ENCODE results near the gene TBC1D13.

Gene TBC1D13

DNA sequence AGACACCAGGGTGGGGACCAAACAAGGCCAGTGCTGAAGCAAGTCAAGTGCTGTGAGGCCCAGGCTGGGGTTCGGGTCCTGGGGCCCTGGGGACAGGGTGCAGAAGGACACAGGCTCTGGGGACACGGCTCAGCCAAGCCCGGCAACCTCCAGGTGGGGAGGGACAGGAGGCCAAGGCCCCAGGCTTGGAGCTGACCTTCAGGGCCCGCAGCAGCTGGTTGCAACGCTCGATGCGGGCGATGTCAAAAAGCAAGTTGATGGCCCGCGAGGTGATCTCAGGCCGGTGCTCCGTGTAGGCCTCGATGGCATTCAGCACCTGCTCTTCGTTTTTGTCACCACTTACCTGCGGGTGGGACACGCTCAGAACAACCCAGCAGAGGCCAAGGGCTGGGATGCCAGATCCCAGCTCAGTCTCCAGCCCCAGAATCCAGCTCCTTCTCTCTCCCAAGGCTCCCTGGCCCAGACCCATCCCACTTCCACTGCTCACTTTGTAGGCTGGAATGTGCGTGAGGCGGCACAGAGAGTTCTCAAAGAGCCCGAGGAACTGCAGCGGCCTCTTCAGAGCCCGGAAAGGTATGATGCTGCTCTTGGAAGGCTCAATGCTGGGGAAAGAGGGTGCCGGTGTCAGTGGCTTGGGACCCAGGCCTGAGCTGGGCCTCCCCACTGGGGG, 36.0 kb upstream of the TBC1D13 start:
- H3K14ac ChIP-seq (ENCODE audit: low read length in 2 of 2): no peak overlapping the region
- H2BK5ac ChIP-seq (ENCODE audit: low read depth, low read length, poor library complexity, severe bottlenecking): no peak overlapping the region
- H4K91ac ChIP-seq (ENCODE audit: low read length): no peak overlapping the region
- no peak overlapping the region for H3K23ac ChIP-seq (ENCODE audit: low read length in 2 of 2)
- H3K27me3 ChIP-seq (ENCODE audit: control insufficient read depth in 1 of 2, insufficient read depth in 1 of 2, low read length in 2 of 2): no peaks in the 10 kb centered on the region
- H4K8ac ChIP-seq (ENCODE audit: low read length): no peak overlapping the region
- H3K9ac ChIP-seq (ENCODE audit: low read length): no peak overlapping the region
- peaks cover 12% of the 10 kb centered on the region for H3K79me1 ChIP-seq (replicated peaks; ENCODE audit: low read length, poor library complexity, severe bottlenecking)
- H3K18ac ChIP-seq (ENCODE audit: low read depth in 1 of 2, low read length in 2 of 2): no peak overlapping the region
- 96% methylated on average over 22 of the region's 22 CpGs for WGBS
- no peak overlapping the region for H3K4me3 ChIP-seq (ENCODE audit: insufficient read depth in 1 of 2, low read depth in 1 of 2, low read length in 2 of 2)
- H3K4me2 ChIP-seq (ENCODE audit: low read length, poor library complexity, severe bottlenecking): no peak overlapping the region
- no peak overlapping the region for H2BK12ac ChIP-seq (ENCODE audit: low read length in 2 of 2)
- H3K4ac ChIP-seq (ENCODE audit: low read depth in 1 of 2, low read length in 2 of 2): no peak overlapping the region
- H2BK120ac ChIP-seq (ENCODE audit: low read depth, low read length): no peak overlapping the region
- no peak overlapping the region for H2AFZ ChIP-seq (ENCODE audit: low read depth, low read length)
- H2BK15ac ChIP-seq (ENCODE audit: low read depth, poor library complexity, severe bottlenecking): no peak overlapping the region
- no peak for DNase-seq
- no peaks in the 10 kb centered on the region for H3K9me3 ChIP-seq (ENCODE audit: control insufficient read depth, low read length)
- H2AK5ac ChIP-seq (ENCODE audit: low read length, severe bottlenecking): no peak overlapping the region
- H3K36me3 ChIP-seq (ENCODE audit: control insufficient read depth in 1 of 2, insufficient read depth in 2 of 2, low read depth in 1 of 2, low read length in 2 of 2): peaks cover 49 to 58% of the 10 kb centered on the region in 2 experiments
- no peak overlapping the region for H3K27ac ChIP-seq (ENCODE audit: low read length, poor library complexity, severe bottlenecking)
- H3K4me1 ChIP-seq (ENCODE audit: control insufficient read depth, insufficient read depth, low read depth, low read length): no peaks in the 10 kb centered on the region

DNA sequence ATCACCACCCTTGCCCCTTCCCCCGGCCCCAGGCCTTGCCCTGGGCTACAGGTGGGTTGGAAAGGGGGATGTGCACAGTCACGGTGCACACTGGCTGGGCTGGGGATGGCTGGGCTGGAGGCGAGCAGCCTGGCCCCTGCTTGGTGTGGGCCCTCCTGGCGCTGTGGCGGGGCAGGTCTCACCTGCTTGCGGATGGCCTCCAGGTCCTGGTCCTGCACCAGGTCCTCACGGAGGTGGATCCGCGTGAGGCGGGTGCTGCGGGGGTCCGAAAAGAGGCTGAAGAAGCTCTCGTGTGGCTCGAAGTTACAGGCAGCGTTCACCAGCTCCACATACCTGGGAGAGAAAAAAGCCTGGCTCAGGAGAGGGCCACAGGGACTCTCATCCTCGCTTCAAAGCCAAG, 33.4 kb upstream of the TBC1D13 start:
- no peak overlapping the region for H4K91ac ChIP-seq (ENCODE audit: low read length)
- H4K8ac ChIP-seq (ENCODE audit: low read length): no peak overlapping the region
- no peak for DNase-seq
- peaks cover 15% of the 10 kb centered on the region for H3K79me1 ChIP-seq (replicated peaks; ENCODE audit: low read length, poor library complexity, severe bottlenecking)
- no peak overlapping the region for H3K14ac ChIP-seq (ENCODE audit: low read length in 2 of 2)
- H3K4me3 ChIP-seq (ENCODE audit: insufficient read depth in 1 of 2, low read depth in 1 of 2, low read length in 2 of 2): no peak overlapping the region
- H2BK12ac ChIP-seq (ENCODE audit: low read length in 2 of 2): no peak overlapping the region
- peaks cover 48 to 49% of the 10 kb centered on the region in 2 experiments for H3K36me3 ChIP-seq (ENCODE audit: control insufficient read depth in 1 of 2, insufficient read depth in 2 of 2, low read depth in 1 of 2, low read length in 2 of 2)
- H2AK5ac ChIP-seq (ENCODE audit: low read length, severe bottlenecking): no peak overlapping the region
- 94% methylated on average over 16 of the region's 16 CpGs for WGBS
- H3K4ac ChIP-seq (ENCODE audit: low read depth in 1 of 2, low read length in 2 of 2): no peak overlapping the region
- H3K9ac ChIP-seq (ENCODE audit: low read length): no peak overlapping the region
- H3K9me3 ChIP-seq (ENCODE audit: control insufficient read depth, low read length): no peaks in the 10 kb centered on the region
- H2AFZ ChIP-seq (ENCODE audit: low read depth, low read length): no peak overlapping the region
- H3K4me1 ChIP-seq (ENCODE audit: control insufficient read depth, insufficient read depth, low read depth, low read length): no peaks in the 10 kb centered on the region
- no peaks in the 10 kb centered on the region for H3K27me3 ChIP-seq (ENCODE audit: control insufficient read depth in 1 of 2, insufficient read depth in 1 of 2, low read length in 2 of 2)
- no peak overlapping the region for H3K23ac ChIP-seq (ENCODE audit: low read length in 2 of 2)
- no peak overlapping the region for H3K18ac ChIP-seq (ENCODE audit: low read depth in 1 of 2, low read length in 2 of 2)
- H3K4me2 ChIP-seq (ENCODE audit: low read length, poor library complexity, severe bottlenecking): no peak overlapping the region
- no peak overlapping the region for H2BK120ac ChIP-seq (ENCODE audit: low read depth, low read length)
- H2BK5ac ChIP-seq (ENCODE audit: low read depth, low read length, poor library complexity, severe bottlenecking): no peak overlapping the region
- no peak overlapping the region for H2BK15ac ChIP-seq (ENCODE audit: low read depth, poor library complexity, severe bottlenecking)
- no peak overlapping the region for H3K27ac ChIP-seq (ENCODE audit: low read length, poor library complexity, severe bottlenecking)

DNA sequence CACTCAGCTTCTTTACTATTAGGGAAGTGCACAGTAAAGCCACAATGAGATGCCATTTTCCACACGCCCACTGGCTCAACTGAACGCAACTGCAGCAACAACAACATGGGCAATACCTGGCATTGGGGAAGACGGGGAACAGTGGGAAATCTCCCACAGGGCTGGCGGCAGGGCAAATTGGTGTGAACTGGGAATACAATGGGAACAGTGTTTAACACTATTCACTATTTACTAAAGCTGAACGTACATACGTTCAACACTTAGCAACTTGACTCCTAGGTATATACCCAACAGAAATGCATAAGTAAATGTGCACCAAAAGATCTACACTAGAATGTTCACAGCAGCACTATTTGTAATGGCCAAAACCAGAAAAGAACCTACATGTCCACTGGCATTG, 29.5 kb upstream of the TBC1D13 start:
- Histone ChIP-seq H3K4me2 (ENCODE audit: low read length, poor library complexity, severe bottlenecking) (no peak overlapping the region), H3K27me3 (ENCODE audit: control insufficient read depth in 1 of 2, insufficient read depth in 1 of 2, low read length in 2 of 2) (no peaks in the 10 kb centered on the region), H2AK5ac (ENCODE audit: low read length, severe bottlenecking) (no peak overlapping the region), H3K27ac (ENCODE audit: low read length, poor library complexity, severe bottlenecking) (no peak overlapping the region), H3K4ac (ENCODE audit: low read depth in 1 of 2, low read length in 2 of 2) (no peak overlapping the region), H4K91ac (ENCODE audit: low read length) (no peak overlapping the region), H3K36me3 (ENCODE audit: control insufficient read depth in 1 of 2, insufficient read depth in 2 of 2, low read depth in 1 of 2, low read length in 2 of 2) (peaks cover 24 to 28% of the 10 kb centered on the region in 2 experiments), H3K18ac (ENCODE audit: low read depth in 1 of 2, low read length in 2 of 2) (no peak overlapping the region), H2BK5ac (ENCODE audit: low read depth, low read length, poor library complexity, severe bottlenecking) (no peak overlapping the region), H2BK12ac (ENCODE audit: low read length in 2 of 2) (peak overlapping the region in 1 of 2 experiments; percentile 58), H3K9ac (ENCODE audit: low read length) (no peak overlapping the region), H3K9me3 (ENCODE audit: control insufficient read depth, low read length) (no peaks in the 10 kb centered on the region), H2BK120ac (ENCODE audit: low read depth, low read length) (no peak overlapping the region), H3K4me3 (ENCODE audit: insufficient read depth in 1 of 2, low read depth in 1 of 2, low read length in 2 of 2) (no peak overlapping the region), H2AFZ (ENCODE audit: low read depth, low read length) (no peak overlapping the region), H2BK15ac (ENCODE audit: low read depth, poor library complexity, severe bottlenecking) (no peak overlapping the region), H4K8ac (ENCODE audit: low read length) (no peak overlapping the region), H3K23ac (ENCODE audit: low read length in 2 of 2) (no peak overlapping the region), H3K4me1 (ENCODE audit: control insufficient read depth, insufficient read depth, low read depth, low read length) (no peaks in the 10 kb centered on the region), H3K14ac (ENCODE audit: low read length in 2 of 2) (no peak overlapping the region), H3K79me1 (replicated peaks; ENCODE audit: low read length, poor library complexity, severe bottlenecking) (peaks cover 24% of the 10 kb centered on the region)
- 100% methylated on average over 6 of the region's 6 CpGs for WGBS
- no peak for DNase-seq

DNA sequence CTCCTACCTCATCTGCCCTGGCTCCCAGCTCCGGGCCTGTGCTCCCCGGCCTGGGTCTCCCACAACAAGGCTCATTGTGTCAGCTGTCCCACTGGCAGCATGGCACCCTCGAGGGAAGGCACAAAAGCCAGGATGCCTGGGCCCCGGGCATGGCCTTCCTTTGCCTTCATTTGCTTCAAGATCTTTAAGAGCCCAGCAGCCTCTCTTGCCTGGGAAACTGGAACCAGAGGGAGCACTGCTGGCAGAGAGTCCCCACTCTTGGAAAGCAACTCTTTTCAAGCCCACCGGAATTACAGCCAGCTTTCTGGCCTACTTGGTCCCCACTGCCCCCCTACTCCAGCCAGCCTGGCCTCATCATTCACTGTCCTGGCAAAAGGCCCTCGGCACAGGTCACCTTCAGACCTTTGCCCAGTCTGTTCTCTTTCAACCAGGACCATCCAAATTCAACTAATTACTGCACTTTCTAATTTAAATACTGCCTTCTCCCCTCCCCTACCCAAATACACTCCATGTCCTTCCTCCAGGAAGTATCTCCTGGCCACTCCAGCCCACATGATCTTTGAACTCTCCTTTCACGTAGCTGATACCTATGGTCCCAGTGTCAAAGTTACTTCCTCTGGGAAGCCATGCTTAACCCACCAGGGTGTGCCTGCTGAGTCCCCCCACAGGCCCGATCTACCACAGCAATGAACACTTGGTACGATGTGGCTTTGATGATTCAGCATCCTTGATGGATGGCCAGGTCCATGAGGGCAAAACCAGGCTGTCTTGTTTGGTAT, 24.2 kb upstream of the TBC1D13 start:
- Histone ChIP-seq H3K9me3 (ENCODE audit: control insufficient read depth, low read length) (no peaks in the 10 kb centered on the region), H2AFZ (ENCODE audit: low read depth, low read length) (no peak overlapping the region), H3K36me3 (ENCODE audit: control insufficient read depth in 1 of 2, insufficient read depth in 2 of 2, low read depth in 1 of 2, low read length in 2 of 2) (peaks cover 13 to 21% of the 10 kb centered on the region in 2 experiments), H2BK5ac (ENCODE audit: low read depth, low read length, poor library complexity, severe bottlenecking) (no peak overlapping the region), H3K79me1 (replicated peaks; ENCODE audit: low read length, poor library complexity, severe bottlenecking) (peaks cover 27% of the 10 kb centered on the region), H3K4ac (ENCODE audit: low read depth in 1 of 2, low read length in 2 of 2) (no peak overlapping the region), H3K18ac (ENCODE audit: low read depth in 1 of 2, low read length in 2 of 2) (no peak overlapping the region), H2BK120ac (ENCODE audit: low read depth, low read length) (no peak overlapping the region), H3K4me1 (ENCODE audit: control insufficient read depth, insufficient read depth, low read depth, low read length) (peaks cover 20% of the 10 kb centered on the region), H3K9ac (ENCODE audit: low read length) (no peak overlapping the region), H2BK15ac (ENCODE audit: low read depth, poor library complexity, severe bottlenecking) (no peak overlapping the region), H3K27me3 (ENCODE audit: control insufficient read depth in 1 of 2, insufficient read depth in 1 of 2, low read length in 2 of 2) (no peaks in the 10 kb centered on the region), H3K4me2 (ENCODE audit: low read length, poor library complexity, severe bottlenecking) (no peak overlapping the region), H3K27ac (ENCODE audit: low read length, poor library complexity, severe bottlenecking) (no peak overlapping the region), H4K8ac (ENCODE audit: low read length) (no peak overlapping the region), H2BK12ac (ENCODE audit: low read length in 2 of 2) (no peak overlapping the region), H3K14ac (ENCODE audit: low read length in 2 of 2) (no peak overlapping the region), H3K4me3 (ENCODE audit: insufficient read depth in 1 of 2, low read depth in 1 of 2, low read length in 2 of 2) (no peak overlapping the region), H4K91ac (ENCODE audit: low read length) (no peak overlapping the region), H3K23ac (ENCODE audit: low read length in 2 of 2) (no peak overlapping the region), H2AK5ac (ENCODE audit: low read length, severe bottlenecking) (no peak overlapping the region)
- 91% methylated on average over 9 of the region's 9 CpGs for WGBS
- no peak for DNase-seq
